ENCODE results near the gene PROX2.

PROX2 gene

DNA sequence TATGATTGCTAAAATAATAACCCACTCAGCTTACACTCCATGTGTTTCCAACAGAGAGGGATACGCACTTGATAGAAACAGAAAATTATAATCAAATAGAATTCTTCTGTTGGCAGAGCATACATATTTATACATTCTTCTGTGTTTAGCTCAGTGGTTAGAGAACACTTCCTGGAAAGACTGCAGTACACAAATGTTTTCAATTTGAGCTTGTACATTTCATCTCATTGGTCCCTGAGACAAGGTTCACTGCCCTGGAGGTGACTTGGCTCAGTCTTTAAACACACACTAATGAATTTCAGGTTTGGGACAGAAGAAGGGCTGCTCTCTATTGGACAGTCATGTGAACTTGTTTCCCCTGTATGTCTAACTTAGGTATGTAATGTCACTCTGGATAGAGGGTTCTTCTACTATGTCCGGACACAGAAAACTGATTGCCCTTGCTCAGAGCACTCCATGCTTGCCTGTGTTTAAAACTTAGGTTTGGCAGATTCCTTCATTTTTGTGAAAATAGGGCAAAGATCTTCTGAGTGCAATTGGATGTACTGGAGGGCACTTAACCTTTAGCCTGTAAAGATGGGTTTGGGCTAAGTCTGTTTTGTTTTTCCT is 22.9 kb downstream of the PROX2 start:
- in situ Hi-C loops (cut with MboI; ENCODE audit: low sequenced_read_pairs) = loop anchor here (25.0 kb wide), 1 partner anchor 234 kb away; no protein-coding TSS in a partner anchor

DNA sequence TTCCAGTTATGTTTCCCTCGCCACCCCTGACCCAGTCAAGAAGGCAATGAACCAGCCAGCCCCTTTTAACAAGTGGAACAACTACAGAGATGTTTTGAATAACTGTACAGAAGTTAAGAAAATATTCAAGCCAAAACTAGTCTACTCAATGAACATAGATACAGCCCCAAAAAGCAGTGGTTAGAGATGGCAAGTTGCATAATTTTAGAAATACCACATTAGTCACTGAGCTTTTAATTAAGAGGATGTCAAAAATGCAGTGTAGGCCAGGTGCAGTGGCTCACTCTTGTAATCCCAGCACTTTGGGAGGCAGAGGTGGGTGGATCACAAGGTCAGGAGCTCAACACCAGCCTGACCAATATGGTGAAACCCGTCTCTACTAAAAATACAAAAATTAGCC is 27.2 kb downstream of the PROX2 start:
- in situ Hi-C loops (cut with MboI; ENCODE audit: low sequenced_read_pairs) = no loop called here

DNA sequence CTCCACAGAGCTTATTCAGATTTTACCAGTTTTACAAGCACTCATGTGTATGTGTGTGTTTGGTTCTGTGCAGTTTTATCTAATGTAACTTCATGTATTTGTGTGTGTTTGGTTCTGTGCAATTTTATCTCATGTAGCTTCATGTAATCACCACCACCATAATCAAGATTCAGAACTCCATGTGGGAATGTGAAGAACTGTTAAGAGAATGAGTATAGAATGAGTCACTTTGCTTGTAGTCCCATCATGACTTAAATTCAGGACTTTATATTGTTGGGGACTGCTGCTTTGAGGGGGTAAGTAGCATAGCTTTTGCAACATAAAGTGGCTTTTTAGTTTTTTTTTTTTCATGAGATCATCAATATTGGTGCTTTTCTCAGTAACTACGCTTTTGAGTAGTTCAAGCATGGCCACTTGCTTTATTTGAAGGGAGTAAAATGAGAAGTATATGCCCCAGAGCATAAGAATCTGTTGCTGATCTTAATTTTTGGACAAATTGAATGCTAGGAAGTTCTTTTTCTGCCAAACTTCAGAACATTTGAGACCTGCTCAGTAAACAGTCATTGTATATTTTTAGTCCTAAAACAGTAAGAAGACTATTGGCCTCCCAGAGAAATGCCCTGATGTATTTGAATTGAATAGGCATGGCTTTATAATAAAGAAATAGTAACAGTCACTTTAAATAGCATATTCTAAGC is 28.8 kb downstream of the PROX2 start:
- in situ Hi-C loops (cut with MboI; ENCODE audit: low sequenced_read_pairs) = no loop called here

DNA sequence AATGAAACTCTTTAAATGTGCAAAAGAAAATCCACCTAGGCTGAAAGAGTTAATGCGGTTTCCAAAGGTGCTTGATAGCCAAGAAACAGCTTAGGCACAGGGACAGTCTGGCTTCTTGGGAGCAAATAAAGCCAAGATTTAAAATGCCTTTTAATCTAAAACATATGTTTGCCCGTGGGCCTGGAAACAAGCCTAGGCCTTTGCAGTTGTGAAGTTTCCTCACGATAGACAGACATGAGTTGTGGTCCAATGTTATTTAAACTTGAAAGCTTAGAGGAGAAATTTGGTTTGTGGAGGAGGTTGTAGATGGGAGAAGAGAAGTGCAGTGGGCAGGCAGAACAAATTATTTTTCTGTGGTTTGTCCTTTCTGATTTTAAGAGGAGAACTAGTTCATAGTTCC is 29.8 kb downstream of the PROX2 start:
- in situ Hi-C loops (cut with MboI; ENCODE audit: low sequenced_read_pairs) = no loop called here

DNA sequence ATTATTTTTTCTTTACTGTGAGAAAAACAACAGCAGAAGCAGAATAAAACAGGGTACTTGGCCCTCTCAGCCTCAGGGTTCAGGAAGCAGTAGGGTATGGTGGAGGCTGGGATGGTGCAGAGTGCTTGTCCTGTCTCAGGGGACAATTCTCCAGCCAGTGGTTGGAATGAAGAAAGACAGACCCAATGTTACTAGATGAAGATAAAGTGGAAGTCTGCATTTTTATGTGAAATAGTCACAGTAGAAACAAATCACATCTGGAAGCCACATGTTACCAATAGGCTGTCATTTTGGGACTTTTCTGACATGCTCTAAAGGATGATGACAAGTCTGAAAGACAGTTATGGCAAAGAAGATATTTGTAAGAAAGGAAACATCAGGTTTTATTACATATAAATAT is 32.3 kb downstream of the PROX2 start:
- in situ Hi-C loops (cut with MboI; ENCODE audit: low sequenced_read_pairs) = no loop called here

DNA sequence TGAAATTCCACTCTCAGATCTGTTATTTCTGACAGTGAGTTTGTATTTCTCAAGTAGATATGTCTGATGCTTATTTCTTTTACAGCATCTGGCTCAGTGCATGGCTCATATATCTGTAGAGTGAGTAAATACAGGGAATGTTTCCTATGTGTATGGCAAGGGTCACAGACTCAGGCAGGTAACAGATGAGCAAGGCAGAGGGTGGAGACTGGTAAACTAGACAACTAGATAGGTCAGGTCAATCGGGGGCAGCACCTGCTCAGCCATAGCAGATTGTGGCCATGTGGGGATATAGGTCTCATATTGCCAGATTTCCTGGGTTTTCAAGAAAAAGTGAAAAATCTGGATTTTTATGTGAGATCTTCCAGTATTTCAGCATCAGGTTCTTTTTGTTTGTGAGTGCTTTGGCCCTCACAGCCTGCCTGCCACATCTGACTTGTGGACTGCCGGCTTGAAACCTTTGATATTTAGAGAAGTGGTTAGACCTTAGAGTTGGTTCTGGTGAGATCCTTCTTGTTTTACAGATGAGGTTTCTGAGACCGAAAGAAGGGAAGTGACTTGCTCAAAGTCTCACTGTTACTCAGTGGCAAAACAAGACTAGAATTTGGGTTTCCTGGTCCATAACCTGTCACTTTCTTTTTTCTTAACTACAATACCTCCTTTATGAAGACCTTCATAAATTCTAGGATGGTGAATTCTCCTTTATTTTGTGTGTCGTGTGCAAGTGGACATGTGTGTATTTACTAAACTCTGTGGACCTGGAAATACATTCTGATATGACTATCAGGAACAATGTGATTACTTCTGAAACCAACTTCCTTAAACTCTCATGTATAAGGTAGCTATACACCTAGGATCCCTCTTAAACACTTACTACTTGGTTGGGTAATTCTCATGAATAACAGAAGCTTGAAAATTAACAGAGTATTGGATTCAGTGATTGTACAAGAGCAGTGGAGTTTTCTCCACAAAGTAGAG is 34.4 kb downstream of the PROX2 start:
- in situ Hi-C loops (cut with MboI; ENCODE audit: low sequenced_read_pairs) = no loop called here

DNA sequence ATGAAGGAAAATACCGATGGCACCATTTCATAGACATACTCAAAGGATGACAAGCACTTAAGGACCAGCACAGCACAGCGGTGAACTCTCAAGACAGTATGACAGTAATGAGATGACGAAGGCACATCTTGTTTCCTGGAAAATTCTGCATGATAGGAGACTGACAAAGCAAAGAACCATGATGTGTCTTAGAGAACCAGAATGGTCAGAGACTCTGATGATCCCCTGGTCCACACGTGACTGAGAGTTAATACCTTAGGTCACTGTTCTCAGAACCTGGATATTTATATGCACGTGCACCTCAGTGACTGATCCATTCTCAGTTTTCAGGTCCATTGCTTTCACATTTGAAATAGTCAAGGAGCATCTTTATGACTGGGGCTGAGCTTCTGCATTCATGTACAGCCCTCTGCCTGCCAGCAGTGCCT is 35.3 kb downstream of the PROX2 start:
- in situ Hi-C loops (cut with MboI; ENCODE audit: low sequenced_read_pairs) = no loop called here

DNA sequence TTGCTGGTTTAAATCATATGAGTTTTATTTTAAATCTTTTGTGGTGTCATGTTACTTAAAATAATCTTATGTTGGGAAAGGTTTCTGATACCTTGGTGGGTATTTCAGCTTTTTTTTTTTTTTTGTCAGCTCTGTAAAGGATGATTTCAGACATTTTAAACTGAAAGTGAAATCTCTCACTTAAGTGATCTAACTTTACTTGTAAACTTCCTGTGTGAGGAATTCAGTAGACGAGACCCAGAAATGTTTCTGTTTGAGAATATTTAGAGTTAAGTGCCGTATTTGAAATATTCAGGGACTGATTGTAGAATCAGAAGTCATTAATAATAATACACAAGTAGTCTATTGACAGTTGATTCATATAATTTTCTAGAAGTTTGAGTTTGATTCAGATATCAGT is 37.8 kb downstream of the PROX2 start:
- in situ Hi-C loops (cut with MboI; ENCODE audit: low sequenced_read_pairs) = no loop called here

DNA sequence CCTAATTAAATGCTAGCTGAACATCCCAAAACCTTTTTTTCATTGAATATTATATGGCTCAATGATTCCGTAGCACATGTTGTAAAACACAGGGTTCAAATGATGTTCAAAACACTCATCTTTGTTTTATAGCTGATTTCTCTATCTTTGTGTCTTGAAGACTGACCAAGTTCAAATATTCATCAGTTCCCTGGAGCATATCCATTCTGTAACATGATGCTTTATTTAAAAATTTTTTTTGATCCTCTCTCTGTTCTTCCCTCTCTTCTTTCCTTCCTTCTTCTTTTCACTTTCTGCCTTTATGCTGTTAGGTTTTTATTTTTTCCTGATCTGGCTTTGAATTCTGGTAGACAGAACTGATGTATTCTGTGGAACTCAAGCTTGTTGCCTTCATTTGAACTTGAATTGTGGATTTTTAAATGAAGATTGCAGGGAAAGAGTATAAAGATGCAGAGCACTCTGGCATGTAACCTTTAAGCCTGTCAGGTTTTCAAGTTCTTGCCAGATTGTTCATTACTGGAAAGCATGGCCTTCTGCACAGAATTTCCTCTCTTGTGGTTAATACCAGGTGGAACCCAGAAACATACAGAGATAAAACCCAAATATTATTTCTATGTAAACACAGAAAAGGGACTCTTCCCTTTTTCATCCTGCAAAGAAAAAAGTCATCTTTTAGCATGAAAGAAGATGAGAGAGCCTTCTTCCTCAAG is 39.5 kb downstream of the PROX2 start:
- in situ Hi-C loops (cut with MboI; ENCODE audit: low sequenced_read_pairs) = no loop called here

DNA sequence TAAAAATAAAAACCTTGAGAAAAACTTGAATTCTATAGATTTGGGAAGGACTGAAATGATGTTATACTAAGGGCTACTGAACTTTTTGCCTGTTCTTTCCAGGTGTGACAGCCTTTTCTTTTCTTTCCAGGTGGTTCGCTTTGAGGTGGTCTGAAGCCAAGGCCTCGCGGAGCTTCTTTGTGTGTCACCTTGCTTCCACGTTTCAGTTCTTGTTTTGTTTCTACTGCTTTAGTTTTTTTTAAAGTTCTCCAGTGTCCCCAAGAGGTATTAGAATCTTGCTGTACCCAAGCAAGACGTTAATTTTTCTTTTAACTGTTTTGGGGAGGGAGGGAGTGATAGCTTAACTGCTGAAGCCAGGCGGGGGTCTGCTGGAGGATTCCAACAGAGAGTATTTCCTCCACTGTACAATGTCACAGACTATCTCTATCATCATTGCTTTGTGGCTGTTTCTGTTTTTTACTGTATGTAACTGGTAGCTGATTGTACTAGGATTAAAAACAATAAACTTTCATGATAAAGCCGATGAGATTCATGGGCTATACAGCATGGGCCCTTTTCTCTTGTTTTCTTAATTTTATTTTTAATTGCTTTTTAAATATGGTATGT is 40.2 kb downstream of the PROX2 start:
- in situ Hi-C loops (cut with MboI; ENCODE audit: low sequenced_read_pairs) = no loop called here

DNA sequence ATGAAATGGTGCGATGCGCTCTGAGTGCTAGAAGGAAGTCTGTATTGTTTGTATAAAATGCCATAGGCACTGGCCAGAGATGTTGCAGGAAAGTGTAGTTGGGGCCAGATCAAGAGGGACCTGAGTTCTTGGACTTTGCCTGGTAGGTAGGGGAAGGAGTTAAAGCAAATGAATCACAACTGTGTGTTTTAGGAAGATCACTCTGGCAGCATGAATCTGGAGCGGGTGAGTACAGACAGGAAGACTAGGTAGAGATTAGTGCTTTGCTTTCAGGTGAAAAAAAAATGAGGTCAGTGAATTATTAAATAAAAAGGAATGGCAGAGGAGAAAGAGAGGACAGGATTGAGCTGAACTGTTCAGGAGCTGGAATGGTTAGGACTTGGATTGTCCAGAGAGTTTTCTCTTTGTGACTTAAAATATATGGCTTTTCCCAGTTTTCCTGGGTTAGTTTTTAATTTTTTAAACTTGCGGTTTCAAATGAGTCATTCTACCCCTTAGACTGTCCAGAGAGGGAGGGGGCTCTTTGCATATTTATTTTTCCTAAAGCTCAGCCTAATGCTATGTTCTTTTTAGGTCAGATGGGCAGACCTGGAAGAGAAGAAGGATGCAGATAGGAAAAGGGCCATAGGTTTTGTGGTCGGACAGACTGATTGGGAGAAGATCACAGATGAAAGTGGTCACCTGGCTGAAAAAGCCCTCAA is 41.1 kb downstream of the PROX2 start:
- in situ Hi-C loops (cut with MboI; ENCODE audit: low sequenced_read_pairs) = no loop called here

DNA sequence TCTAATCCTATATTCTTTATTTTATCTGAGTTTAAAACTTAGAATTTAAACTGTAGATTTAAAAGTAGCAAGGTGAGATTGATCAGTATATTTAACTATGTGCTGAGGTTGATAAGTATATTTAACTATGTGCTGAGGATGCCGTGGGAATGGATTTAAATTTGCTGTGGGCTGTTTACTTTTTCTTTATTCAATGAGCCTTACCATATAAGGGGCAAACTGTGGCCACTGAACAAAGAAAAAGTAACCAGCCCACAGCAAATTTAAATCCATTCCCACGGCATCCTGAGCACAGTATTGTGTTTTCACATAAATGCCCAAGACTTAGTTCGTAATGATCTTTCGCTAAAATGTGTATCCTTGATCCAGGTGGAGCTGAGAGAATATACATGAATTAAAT is 43.1 kb downstream of the PROX2 start:
- in situ Hi-C loops (cut with MboI; ENCODE audit: low sequenced_read_pairs) = no loop called here

DNA sequence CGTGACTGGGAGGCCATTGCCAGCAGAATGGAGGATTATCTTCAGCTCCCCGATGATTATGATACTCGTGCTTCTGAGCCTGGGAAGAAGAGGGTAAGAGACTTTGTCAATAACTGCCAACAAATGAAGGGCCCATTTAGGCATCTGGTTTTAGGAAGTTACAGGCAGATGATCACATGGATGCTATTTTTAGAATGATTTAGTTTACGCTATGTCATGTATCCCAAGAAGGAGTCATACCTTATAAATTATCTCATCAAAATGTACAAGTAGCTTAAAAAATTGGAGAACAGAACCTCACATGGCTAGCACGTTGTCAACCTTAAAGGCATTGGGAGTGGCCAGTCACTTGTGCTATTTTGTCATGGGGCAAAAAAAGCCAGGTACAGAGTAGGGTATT is 46.7 kb downstream of the PROX2 start:
- in situ Hi-C loops (cut with MboI; ENCODE audit: low sequenced_read_pairs) = no loop called here

DNA sequence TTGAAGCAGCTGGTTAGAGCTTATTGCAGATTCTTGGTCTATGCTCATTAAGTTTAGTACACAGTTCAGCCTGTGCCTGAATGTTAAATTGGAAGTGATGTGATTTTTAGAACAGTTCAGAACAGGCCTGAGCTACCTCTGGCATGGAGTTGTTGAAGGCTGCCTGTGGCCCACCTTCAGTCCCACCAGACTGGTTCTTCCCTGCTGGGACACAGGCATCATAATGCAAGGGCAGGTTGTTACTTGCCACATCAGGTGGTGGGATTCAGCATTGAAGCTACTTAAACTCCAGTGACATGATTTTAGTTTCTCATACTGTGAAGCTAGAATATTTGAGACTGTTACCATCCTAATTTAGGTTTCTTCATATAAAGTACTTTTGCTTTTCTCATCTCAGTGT is 49.4 kb downstream of the PROX2 start:
- in situ Hi-C loops (cut with MboI; ENCODE audit: low sequenced_read_pairs) = no loop called here
